ENCODE results near the gene PEX19. TPM values are rescaled to one million over a fixed set of nuclear protein-coding genes. Genes with fewer than 3 reads are reported as not detected.
"Not testable (repeated sequence)": the region's sequence is repeated elsewhere in the genome, so short reads cannot be mapped to it uniquely, and the experiment has no call there.

Gene PEX19, protein sequence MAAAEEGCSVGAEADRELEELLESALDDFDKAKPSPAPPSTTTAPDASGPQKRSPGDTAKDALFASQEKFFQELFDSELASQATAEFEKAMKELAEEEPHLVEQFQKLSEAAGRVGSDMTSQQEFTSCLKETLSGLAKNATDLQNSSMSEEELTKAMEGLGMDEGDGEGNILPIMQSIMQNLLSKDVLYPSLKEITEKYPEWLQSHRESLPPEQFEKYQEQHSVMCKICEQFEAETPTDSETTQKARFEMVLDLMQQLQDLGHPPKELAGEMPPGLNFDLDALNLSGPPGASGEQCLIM
- total RNA-seq (2014; rRNA removed; shearing (Covaris generic)) = 70.1 and 90.3 TPM in 2 replicates

DNA sequence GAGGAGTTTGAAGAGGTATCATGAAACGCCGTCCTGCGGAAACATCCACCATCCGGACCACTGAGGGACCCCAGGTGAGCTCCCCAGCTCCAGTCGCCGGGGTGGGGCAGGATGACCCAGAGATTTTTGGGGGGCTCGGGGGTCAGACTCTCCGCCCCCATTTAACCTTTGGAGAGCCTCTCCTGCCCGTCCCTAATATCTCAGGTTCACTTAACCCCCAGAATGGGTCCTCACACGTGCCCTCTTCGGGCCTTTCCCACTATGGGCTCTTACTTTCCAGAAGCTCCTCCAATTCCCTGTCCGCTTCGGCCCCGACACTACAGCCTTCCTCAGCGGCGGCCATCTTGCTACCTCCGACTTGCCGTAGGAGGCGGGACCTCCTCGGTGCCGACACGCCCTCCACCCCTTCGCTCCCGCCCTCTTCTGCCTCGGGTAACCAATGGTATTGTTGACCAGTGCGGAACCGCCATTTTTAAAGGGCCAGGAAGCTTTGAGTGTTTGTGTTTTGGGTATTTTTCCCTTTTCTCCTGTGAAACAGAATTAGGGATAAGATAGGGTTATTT, at the start of gene PEX19:
Gene PEX19 (minus strand): TSS at position 352 of the 563 bp plus-strand sequence. CDS start 9 bp downstream, at position 343.
- DNase-seq (ENCODE audit: low read depth) = peak; percentile 96

DNA sequence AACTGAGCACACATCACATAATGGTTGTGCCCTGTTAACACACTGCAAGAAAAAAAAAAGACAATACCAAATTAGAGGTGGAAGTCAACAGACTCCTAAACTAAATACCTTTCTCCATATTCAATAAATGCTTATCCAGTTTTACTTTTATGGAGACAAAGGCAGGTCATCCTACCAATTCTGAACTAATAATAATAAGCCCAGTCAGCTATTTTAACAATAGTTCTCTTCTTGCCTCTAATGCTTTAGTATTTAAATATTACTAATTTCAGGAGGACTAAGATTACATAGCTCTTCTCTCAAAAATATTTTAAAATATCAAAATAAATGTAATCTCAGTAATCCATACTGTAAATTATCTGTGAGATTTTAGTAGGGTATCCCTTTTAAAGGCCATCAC, 47.6 kb upstream of the PEX19 start:
- DNase-seq (ENCODE audit: low read depth) = no peak

DNA sequence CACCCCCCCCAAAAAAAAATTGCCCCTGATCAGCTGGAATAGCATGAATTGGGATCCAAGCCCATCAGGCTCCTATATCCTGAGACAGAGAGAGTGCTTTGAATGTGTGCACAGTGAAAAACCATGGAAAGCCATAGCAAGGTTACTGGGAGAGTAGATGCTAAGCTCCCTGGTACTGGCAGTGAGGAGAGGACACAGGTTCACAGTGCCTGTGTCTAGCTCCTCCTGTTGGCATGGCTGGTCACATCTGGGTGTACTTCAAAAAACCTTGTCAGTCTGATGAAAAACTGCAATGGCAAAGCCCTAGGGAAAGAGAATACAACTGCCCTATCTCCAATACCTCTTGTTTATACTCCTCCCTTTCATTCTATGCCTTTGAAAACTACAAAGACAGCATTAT, 45.2 kb upstream of the PEX19 start:
- no peak for DNase-seq (ENCODE audit: low read depth)

DNA sequence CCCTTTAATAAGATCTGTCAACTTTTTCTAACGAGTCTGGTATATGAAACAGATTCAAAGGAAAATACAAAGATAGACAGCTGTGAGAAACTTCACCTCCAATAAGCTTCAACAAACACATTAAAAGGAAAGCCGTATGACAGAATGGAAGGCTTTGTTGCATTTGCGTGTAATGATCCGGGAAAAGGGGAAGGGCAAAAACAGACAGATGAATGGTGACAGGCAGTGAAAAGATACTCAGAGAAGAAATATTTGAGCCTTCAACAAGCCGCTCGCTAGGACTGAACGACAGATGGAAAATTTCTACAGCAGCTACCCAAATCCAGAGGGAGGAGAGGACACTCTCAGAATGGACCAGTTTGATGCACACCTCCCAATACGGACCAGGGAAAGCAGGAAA, 43.3 kb upstream of the PEX19 start:
- DNase-seq (ENCODE audit: low read depth) = no peak

DNA sequence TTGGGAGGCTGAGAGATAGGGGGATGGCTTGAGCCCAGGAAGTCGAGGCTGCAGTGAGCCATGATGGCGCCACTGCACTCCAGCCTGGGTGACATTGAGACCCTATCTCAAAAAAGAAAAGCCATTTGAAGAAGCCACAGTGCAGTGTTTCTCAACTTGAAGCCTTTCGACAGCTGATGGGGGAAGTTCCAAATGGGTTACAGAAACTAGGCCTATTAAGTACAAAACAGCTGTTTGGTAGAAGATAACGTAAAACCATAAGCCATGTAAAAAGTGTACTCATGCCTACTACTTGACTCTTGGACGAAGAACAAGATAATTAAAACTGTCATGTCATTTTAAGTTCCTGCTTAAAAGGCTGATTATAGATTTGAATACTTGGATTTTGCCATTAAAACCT, 41.5 kb upstream of the PEX19 start:
- DNase-seq (ENCODE audit: low read depth) = no peak

DNA sequence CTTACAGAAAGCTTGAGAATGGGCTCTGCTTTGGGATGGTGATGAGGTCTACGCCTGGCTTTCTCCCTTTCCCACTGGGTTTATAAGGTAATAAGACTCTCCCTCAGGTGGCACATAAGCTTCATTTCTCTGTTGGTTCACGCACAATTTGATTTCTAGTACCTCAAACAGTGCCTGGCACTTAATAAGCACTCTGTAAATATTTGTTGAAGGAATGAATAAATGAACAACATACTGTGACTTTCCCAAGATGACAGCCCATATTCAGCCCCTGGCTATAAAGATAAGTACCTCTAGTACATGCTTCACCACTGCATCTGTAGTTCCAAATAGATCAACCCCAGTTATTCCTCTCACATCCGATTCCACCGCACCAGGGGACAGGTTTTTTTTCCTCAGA, 40.3 kb upstream of the PEX19 start:
- no peak for DNase-seq (ENCODE audit: low read depth)

DNA sequence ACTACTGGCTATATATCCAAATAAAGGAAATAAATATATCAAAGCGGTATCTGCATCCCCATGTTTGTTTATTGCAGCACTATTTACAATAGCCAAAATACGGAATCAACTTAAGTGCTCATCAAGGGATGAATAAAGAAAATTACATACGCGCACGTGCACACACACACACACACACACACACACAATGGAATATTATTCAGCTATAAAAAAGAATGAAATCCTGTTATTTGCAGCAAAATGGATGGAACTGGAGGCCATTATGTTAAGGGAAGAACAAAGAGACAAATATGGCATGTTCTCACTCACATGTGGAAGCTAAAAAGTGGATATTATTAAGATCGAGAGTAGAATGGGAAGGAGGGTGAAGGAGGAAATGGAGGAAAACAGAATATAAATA, 37.9 kb upstream of the PEX19 start:
- no peak for DNase-seq (ENCODE audit: low read depth)

DNA sequence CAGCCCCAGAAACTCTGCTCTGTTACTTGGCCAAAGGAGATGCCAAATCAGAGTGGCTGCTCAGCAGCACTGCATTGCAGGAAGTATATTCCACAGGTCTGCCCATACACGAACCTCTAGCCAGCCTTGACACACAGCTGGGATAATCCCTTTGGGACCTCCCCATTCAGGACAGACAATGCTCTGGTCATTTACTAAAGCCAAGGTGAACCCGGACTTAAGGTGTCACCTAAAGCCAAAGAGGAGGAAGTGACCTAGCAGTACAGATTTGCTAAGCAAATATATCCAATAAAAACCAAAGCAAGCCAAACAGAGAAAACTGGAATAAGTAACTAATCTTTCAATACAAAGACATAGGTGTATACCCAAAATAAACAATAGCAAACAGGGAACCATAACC, 30.4 kb upstream of the PEX19 start:
- DNase-seq (ENCODE audit: low read depth) = no peak

DNA sequence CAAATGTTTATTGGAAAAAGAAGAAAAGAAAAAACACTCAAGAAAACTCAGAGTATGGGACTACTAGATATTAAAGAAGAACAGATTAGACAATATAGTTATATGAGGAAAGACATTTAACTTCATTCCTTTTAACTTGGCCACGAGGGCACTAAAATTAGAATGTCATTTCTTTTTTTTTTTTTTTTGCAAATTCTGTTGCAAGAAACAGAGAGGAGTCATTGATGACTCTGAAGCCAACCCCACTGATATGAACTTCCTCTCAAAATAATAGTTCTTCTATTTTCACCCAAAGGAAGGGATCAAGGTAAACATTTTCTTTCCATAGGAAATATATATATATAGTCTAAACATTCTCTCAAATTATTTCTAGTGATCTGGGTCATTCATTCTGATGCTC, 24.6 kb upstream of the PEX19 start:
- DNase-seq (ENCODE audit: low read depth) = no peak

DNA sequence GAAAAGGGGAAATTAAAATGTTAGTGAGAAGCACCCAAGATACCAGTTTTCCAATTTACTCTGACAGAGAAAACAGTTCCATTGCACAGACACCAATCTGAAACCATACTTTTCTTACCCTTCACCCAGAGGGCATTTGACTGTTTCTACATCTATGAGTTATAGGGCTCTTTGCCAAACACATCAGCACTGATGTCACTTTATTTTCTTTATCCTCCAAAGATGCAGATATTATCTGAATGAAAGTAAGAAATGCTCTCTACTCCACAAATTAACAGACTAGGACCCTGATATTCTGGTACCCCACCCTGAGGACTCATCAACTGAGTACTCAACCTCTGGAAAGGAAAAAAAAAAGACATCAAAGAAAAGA, 24.2 kb upstream of the PEX19 start:
- no peak for DNase-seq (ENCODE audit: low read depth)

DNA sequence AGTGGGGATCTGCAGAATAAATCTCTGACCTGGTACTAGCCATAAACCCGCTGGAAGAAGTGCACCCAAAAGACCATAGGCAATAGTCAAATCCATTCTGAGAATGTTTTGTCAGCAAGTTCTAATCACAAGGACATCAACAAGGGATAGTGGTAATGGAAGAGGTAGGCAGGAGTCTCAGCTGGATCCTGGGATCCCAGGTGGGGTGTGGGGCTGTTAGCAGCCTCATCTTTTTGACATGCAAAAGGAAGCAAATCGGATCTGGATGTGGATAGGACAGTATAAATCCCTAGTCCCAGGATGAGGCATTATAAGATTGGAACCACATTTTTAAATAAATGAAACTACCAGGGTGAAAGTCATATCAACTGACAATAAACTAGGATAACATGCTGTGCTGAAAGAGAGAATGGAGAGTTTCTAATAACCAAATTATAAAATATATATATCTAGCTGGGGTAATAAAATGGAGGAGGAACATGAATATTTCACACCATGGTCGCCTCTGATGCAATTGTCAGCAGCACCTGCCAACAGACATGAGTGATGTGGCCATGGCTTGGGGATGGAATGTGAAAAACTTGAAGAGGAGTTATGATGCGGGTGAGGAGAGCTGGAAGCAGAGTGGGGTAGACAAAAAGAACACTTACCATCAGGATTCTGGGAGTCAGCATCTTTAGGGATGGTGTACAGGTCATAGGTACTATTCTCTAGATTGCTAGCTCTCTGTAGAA, 23.7 kb upstream of the PEX19 start:
- no peak for DNase-seq (ENCODE audit: low read depth)

DNA sequence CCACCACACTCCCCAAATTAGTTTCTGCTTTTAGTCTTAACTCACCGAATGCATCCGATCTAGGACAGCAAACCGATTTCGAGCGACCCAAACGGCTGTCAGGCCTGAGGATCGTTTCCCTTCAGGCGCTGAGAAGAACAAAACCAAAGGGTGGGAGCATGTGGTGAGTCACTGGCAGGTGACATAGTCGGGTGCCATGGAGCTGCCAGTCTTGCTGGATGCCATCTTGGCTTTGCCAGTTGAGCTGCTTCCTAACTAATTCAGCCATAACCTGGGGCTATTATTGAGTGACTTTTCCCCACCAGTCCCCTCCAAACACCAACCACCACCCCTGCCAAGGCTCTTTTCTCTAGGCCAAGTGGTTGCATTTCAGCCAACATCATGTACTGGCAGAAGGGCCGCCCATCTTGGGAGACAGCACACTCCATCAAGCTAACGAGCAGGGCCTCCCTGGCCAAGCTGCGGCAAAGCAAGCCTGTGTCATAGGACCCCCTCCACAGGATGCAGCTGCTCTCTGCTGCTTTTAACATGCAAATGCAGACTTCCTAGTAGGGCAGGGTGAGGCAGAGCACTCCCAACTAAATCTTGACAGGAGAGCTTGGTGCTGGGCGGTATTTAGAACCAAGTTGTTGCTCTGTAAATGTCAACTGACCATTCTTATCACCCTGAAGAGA, 22.3 kb upstream of the PEX19 start:
- no peak for DNase-seq (ENCODE audit: low read depth)

DNA sequence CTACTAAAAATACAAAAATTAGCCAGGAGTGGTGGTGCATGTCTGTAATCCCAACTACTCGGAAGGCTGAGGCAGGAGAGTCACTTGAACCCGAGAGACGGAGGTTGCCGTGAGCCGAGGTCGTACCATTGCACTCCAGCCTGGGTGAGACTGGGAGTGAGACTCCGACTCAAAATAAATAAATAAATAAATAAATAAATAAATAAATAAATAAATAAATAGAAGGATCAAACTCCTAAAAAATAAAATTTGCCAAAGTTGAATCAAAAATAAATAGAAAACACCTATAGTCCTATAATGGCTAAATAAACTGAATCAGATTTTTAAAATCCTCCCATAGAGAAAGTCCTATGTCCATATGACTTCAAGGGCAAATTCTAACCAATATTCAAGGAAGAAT, 15.2 kb upstream of the PEX19 start:
- no peak for DNase-seq (ENCODE audit: low read depth)

DNA sequence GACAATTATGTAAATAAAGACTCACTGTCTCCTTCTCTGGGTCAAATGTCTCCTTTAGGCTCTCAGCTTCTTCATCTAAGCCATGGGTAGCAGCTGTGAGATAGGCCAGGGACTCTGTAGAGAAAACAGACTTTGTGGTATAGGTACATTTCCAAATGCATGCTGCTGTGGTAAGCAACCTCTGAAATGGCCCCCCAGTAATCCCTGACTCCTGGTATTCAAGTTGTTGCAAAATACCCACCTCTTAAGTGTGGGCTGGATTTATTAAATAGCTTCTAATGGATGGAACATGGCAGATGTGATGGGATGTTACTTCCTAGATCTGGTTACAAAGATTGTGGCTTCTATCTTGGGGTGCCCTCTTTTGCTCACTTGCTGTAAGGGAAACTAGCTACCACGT, 11.1 kb upstream of the PEX19 start:
- DNase-seq (ENCODE audit: low read depth) = no peak

DNA sequence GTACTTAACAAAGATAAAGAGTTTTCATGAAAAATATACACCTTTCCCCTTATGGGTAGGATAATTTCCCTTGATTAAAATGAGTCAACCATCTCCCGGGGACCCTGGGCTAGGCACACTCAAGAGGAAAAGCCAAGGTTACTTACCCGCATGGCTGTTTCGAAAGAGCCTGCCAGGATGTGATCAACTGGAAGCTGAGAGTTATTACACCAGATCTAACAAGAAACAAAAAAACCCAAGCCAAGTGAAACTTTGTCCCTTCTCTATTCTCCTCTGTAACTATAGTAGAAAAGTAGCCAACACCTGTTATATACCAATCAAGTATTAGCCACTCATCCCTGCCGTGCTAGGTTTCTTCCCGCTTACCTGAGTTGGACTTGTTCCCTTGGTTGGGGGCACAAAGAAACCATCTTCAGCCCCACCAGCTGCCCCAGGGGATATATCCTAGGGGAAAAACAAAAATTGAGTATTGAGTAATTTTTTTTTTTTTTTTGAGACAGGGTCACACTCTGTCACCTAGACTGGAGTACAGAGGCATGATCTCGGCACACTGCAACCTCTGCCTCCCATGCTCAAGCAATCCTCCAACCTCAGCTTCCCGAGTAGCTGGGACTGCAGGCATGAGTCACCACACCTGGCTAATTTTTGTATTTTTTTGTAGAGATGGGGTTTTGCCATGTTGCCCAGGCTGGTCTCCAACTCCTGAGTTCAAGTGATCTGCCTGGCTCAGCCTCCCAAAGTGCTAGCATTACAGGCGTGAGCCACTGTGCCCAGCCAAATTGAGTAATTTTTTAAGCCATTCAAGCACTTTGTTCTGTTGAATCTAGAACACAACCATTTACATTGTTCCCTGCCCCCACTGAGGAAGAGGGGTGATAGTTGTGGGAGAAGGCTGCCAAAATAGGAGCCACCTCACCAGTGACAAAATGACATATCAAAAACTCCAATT, 8.4 kb upstream of the PEX19 start:
- DNase-seq (ENCODE audit: low read depth) = no peak

DNA sequence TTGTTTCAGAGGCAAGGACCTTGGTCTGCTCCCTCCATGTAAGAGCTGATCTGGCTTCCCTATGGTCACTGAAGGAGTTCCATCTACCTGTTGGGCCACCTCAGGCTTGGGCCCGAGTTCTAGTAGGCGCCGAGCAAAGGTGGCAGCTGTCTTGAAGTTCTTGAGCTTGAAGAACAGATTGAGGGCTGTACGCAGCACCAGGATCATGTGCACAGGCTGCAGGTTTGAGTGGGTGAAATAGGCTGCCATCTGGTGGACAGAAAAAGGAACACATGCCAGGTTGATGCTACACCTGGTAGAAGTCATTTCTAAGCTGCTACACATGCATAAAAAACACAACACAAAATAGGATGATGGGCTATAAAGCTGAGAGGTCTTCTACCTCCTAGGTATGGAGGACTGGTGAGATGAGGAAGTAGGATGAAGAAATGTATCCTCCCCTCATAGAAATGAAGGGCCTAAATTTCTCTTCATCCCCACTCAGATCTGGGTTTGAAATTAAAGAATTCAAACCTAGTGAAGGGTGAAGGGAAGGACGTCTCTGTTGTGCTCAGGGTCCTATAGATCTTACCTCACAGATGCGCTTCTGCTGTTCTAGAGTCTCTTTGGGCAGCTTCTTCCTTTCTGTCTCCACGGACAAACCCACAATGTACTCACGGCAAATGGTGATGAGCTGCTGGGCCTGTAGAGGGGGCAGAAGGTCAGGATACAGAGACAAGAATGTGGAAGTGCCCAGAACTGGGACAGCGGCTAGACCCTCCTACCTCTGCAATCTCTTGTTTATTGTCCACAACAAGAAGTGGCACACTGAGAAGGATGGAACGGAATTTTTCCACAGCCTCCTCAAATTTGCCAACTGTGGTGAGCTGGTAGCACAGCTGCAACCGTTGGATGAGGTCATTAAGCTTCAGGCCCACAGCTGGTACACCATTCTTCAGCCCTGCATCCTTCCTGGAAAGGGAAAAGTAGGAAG, 6.6 kb upstream of the PEX19 start:
- DNase-seq (ENCODE audit: low read depth) = peak; percentile 60

DNA sequence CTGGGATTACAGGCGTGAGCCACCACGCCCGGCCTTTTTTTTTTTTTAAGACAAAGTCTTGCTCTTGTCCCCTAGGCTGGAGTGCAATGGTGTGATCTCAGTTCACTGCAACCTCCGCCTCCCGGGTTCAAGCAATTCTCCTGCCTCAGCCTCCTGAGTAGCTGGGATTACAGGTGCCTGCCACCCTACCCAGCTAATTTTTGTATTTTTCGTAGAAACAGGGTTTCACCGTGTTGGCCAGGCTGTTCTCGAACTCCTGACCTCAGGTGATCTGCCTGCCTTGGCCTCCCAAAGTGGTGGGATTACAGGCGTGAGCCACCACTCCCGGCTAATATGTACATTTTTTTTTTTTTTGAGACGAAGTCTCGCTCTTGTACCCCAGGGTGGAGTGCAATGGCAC, 2.8 kb upstream of the PEX19 start:
- DNase-seq (ENCODE audit: low read depth) = not testable (repeated sequence)

DNA sequence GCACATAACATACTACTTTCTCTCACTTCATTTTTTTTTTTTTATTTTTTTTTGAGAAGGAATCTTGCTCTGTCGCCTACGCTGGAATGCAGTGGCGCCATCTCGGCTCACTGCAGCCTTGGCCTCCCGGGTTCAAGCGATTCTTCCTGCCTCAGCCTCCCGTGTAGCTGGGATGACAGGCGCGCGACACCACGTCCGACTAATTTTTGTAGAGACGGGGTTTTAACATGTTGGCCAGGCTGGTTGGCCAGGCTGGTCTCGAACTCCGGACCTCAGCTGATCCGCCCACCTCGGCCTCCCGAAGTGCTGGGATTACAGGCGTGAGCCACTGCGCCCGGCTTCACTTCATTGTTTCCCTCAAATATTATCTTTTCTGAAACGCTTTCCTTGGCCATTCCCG, 573 bp upstream of the PEX19 start:
- DNase-seq (ENCODE audit: low read depth) = no peak

DNA sequence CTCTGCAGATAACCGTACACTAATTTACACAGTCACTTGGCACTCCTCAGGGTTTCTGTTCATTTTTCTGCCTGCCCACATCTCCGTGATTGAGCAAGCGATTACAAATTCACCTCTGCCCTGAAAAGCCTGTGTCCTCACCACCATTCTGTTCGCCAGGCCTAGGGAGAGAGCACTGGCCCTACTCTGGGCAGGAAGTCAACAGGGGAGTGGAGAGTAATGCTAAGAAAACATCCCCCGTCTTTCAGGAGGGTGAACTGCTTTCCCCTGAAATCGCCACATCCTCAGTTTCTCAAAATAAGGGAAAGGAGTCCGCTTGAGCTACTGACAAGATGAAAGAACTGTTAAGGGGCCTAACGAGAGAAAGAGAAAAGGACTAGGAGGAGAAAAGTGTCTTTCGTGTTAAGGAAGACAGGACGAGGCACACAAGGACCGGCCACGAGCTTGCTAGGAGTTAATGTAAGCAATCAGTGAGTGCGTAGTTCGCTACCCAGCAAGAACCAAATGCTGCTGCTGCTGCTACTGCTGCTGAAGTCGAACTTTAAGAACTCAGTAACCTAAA, 632 bp downstream of the PEX19 start:
- DNase-seq (ENCODE audit: low read depth) = peak; percentile 56

DNA sequence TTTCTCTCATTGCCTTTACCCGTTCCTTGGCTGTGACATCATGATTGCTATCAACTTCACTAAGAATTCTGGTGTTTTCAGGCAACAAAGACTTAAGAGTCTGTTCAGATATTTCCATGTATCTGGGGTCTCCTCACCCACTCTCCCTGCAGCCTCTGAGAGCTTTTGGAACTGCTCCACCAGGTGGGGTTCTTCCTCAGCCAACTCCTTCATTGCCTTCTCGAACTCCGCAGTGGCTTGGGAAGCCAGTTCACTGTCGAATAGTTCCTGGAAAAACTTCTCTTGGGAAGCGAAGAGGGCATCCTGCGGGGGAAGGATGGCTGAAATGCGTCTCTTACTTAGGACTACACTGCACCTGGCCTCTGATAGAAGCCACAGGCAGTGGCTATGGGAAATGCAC, 2.1 kb downstream of the PEX19 start:
- no peak for DNase-seq (ENCODE audit: low read depth)

Measured in Daoy (cell line).